HL-60 (cell line): ENCODE data around the gene OSBPL10.

Source experiments
- DNase-seq, 2 experiments: peaks; one replicate each; pipeline ENCODE4 v3.0.0-alpha.2; 2010 to 2020; ENCODE audit warnings: low read depth in 1 of 2, low spot score in 1 of 2
- H3K27ac ChIP-seq: fragments of 250-450 bp; sonication (Bioruptor Pico); replicated peaks from 2 replicates; pipeline ENCODE4 v1.5.1; 2020; ENCODE audit warnings: mild to moderate bottlenecking, moderate library complexity
- H3K27me3 ChIP-seq: fragments of 250-450 bp; sonication (Bioruptor Pico); 2 replicates; pipeline ENCODE4 v1.5.1; 2021; ENCODE audit warnings: mild to moderate bottlenecking, moderate library complexity; ENCODE audit not compliant: insufficient read depth, poor library complexity, severe bottlenecking
- H3K4me3 ChIP-seq: replicated peaks from 2 replicates; pipeline ENCODE4 v1.5.1; 2011; ENCODE audit warnings: mild to moderate bottlenecking, control low read depth, low read length; ENCODE audit not compliant: insufficient read depth
- CTCF ChIP-seq: IDR thresholded peaks from one replicate; pipeline ENCODE4 v1.5.1; 2011; ENCODE audit warnings: low read length, control low read depth, inconsistent platforms; ENCODE audit not compliant: insufficient read depth
- GABPA ChIP-seq: IDR thresholded peaks from 2 replicates; pipeline ENCODE4 v1.6.1; 2012; ENCODE audit warnings: low read depth
- POLR2AphosphoS5 ChIP-seq: IDR thresholded peaks from 2 replicates; pipeline ENCODE4 v1.6.1; 2012; ENCODE audit warnings: low read depth
- SPI1 ChIP-seq: IDR thresholded peaks from 2 replicates; pipeline ENCODE4 v1.6.1; 2012; ENCODE audit warnings: low read depth, mild to moderate bottlenecking, borderline replicate concordance
- TF ChIP-seq, protein P1 (sequence below): IDR thresholded peaks from 2 replicates; pipeline ENCODE4 v1.6.1; 2012; ENCODE audit warnings: low read depth; ENCODE audit not compliant: insufficient replicate concordance

Gene OSBPL10

DNA sequence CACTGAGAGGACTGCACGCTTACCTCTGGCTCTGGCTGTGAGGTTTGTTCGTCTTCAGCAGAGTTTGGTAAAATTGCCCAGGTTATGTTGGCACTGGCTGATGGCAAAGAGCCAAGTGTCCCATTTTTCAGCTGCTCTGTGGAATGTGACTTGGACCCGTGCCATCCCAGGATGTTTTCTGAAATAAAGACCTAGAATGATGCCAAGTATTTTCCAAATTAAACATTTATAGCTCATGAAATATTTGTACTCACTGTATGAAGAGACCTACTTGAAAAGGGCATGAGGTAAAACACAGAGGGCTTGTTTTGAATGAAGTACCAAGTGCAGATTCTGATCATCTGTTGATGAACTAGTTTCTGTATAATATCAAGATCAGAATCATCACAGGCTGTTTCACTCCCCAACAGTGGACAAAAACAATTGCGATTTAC is 247.8 kb downstream of the OSBPL10 start:
- TF ChIP-seq POLR2AphosphoS5 (no peak), SPI1 (no peak), GABPA (no peak), CTCF (no peak)
- TF ChIP-seq, protein P1, sequence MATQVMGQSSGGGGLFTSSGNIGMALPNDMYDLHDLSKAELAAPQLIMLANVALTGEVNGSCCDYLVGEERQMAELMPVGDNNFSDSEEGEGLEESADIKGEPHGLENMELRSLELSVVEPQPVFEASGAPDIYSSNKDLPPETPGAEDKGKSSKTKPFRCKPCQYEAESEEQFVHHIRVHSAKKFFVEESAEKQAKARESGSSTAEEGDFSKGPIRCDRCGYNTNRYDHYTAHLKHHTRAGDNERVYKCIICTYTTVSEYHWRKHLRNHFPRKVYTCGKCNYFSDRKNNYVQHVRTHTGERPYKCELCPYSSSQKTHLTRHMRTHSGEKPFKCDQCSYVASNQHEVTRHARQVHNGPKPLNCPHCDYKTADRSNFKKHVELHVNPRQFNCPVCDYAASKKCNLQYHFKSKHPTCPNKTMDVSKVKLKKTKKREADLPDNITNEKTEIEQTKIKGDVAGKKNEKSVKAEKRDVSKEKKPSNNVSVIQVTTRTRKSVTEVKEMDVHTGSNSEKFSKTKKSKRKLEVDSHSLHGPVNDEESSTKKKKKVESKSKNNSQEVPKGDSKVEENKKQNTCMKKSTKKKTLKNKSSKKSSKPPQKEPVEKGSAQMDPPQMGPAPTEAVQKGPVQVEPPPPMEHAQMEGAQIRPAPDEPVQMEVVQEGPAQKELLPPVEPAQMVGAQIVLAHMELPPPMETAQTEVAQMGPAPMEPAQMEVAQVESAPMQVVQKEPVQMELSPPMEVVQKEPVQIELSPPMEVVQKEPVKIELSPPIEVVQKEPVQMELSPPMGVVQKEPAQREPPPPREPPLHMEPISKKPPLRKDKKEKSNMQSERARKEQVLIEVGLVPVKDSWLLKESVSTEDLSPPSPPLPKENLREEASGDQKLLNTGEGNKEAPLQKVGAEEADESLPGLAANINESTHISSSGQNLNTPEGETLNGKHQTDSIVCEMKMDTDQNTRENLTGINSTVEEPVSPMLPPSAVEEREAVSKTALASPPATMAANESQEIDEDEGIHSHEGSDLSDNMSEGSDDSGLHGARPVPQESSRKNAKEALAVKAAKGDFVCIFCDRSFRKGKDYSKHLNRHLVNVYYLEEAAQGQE = no peak
- no peak for DNase-seq
- Histone ChIP-seq H3K4me3 (no peak overlapping the region), H3K27ac (no peak overlapping the region), H3K27me3 (no peaks in the 10 kb centered on the region)

DNA sequence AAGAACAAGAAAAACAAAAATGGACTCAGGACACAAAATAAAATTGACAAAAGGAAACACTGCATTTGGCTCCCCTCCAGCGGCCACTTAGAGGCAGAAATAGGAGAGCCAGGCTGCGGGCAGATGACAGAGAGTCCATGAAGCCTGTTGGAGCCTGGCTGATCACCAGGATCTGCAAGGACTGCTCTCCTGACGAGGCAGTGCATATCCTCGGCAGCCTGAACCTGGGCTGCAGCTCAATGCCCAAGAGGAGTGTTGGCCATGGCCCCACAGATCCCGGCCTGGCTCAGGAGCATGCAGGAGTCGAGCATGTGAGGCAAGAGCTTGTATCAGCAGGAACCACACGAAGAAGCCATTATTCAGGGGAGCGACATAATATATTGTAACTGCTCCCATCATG is 248.5 kb downstream of the OSBPL10 start:
- TF ChIP-seq, protein P1 = no peak
- no peaks in the 10 kb centered on the region for H3K27me3 ChIP-seq
- no peak overlapping the region for H3K27ac ChIP-seq
- no peak for DNase-seq
- no peak overlapping the region for H3K4me3 ChIP-seq

DNA sequence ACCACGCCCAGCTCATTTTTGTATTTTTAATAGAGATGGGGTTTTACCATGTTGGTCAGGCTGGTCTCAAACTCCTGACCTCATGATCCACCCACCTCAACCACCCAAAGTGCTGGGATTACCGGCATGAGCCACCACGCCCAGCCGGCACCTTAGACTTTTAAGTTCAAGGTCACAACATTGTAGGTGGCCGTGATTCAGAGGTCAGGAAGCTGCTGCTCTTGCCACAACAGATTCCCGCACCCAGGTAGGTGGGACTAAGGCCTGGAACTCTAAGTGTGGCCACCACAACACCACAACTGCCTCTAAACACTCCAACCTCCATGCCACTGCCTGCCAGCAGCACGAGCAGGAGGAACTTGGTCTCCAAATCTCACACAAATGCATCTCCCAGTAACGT is 251.5 kb downstream of the OSBPL10 start:
- no peak for TF ChIP-seq SPI1
- TF ChIP-seq CTCF = no peak
- no peak for TF ChIP-seq GABPA
- TF ChIP-seq, protein P1 = no peak
- TF ChIP-seq POLR2AphosphoS5 = no peak
- Histone ChIP-seq H3K27me3 (no peaks in the 10 kb centered on the region), H3K27ac (no peak overlapping the region), H3K4me3 (no peak overlapping the region)
- no peak for DNase-seq

DNA sequence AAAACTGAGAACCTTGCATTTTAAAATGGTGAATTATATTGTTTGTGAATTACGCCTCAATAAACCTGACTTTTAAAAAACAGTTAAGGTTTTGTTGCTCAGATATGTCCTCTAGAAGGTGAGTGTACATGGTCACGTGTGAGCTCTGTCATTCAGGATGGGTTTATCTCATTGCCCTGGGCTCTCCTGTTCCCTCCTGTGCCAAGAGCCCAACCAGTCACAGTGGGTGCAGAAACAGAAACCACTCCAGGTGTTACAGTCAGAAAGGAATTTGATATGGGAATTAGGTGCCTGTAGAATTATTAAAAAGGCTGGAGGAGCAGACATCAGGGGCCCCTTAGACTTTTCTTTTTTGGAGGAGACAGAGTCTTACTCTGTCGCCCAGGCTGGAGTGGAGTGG is 252.0 kb downstream of the OSBPL10 start:
- no peak for TF ChIP-seq SPI1
- TF ChIP-seq POLR2AphosphoS5 = no peak
- no peak for TF ChIP-seq GABPA
- TF ChIP-seq, protein P1 = no peak
- TF ChIP-seq CTCF = no peak
- no peak overlapping the region for H3K27ac ChIP-seq
- DNase-seq = no peak
- no peak overlapping the region for H3K4me3 ChIP-seq
- no peaks in the 10 kb centered on the region for H3K27me3 ChIP-seq
